SK-N-SH (cell line): ENCODE data around the gene NEUROD6. TPM values are rescaled to one million over a fixed set of nuclear protein-coding genes. Genes with fewer than 3 reads are reported as not detected.

Source experiments
- CTCF ChIA-PET: fragments of 300-600, 350-600 bp; formaldehyde crosslinking; extraction: SDS; loops from one replicate; lab custom pipeline; 2021; lab: Yijun Ruan, JAX
- POLR2A ChIA-PET: fragments of 350-600 bp; sonication (Branson Sonifier 250); formaldehyde crosslinking; extraction: SDS; loops from one replicate; lab custom pipeline; 2020; ENCODE audit warnings: antibody characterized with exemption, inconsistent platforms; lab: Yijun Ruan, JAX
- DNase-seq: peaks from one replicate; pipeline ENCODE4 v3.0.0; 2012
- H2AFZ ChIP-seq: fragments of 200-600 bp; sonication (generic); 2 replicates; pipeline ENCODE4 v1.8.1; 2016; ENCODE audit warnings: antibody characterized with exemption, mild to moderate bottlenecking, low read depth
- H3F3A ChIP-seq: fragments of 200-600 bp; sonication (generic); replicated peaks from 2 replicates; pipeline ENCODE3; 2016; ENCODE audit warnings: antibody characterized with exemption, mild to moderate bottlenecking; ENCODE audit not compliant: insufficient read depth
- H3K27ac ChIP-seq, 2 experiments: fragments of 200-500 bp in 1 of 2; fragments of 200-600 bp in 1 of 2; sonication (Bioruptor generic) in 1 of 2; sonication (generic), shearing (Covaris generic) in 1 of 2; 2 replicates each; pipeline versions ENCODE4 v1.5.1 to v1.6.1; 2014 to 2016; ENCODE audit warnings: low read depth in 2 of 2, inconsistent platforms in 1 of 2, low read length in 1 of 2, mild to moderate bottlenecking in 1 of 2, mixed read lengths in 1 of 2
- H3K27me3 ChIP-seq: fragments of 200-600 bp; sonication (generic), shearing (Covaris generic); 2 replicates; pipeline ENCODE4 v1.6.1; 2016; ENCODE audit warnings: mixed run types; ENCODE audit not compliant: insufficient read depth
- H3K36me3 ChIP-seq, 2 experiments: fragments of 200-500 bp in 1 of 2; fragments of 200-600 bp in 1 of 2; sonication (Bioruptor generic) in 1 of 2; sonication (generic) in 1 of 2; replicated peaks in 1 of 2; 2 replicates each; pipeline versions ENCODE3 to v1.5.1; 2014 to 2016; ENCODE audit warnings: low read length in 1 of 2, mild to moderate bottlenecking in 1 of 2; ENCODE audit not compliant: insufficient read depth in 2 of 2, control insufficient read depth in 1 of 2
- H3K4me1 ChIP-seq, 2 experiments: fragments of 200-500 bp in 1 of 2; fragments of 200-600 bp in 1 of 2; sonication (Bioruptor generic) in 1 of 2; sonication (generic), shearing (Covaris generic) in 1 of 2; 2 replicates each; pipeline versions ENCODE4 v1.5.1 to v1.6.1; 2014 to 2016; ENCODE audit warnings: low read depth in 1 of 2, low read length in 1 of 2, mixed run types in 1 of 2; ENCODE audit not compliant: insufficient read depth in 2 of 2, control insufficient read depth in 1 of 2
- H3K4me2 ChIP-seq: fragments of 200-600 bp; sonication (generic), shearing (Covaris generic); 2 replicates; pipeline ENCODE4 v1.6.1; 2017; ENCODE audit warnings: mixed run types
- H3K4me3 ChIP-seq, 2 experiments: fragments of 200-500 bp in 1 of 2; fragments of 200-600 bp in 1 of 2; sonication (Bioruptor generic) in 1 of 2; sonication (generic), shearing (Covaris generic) in 1 of 2; 2 replicates each; pipeline versions ENCODE4 v1.5.1 to v1.8.1; 2014 to 2016; ENCODE audit warnings: low read depth in 2 of 2, inconsistent platforms in 1 of 2, low read length in 1 of 2, mild to moderate bottlenecking in 1 of 2, mixed read lengths in 1 of 2, moderate library complexity in 1 of 2
- H3K79me2 ChIP-seq: fragments of 200-600 bp; sonication (generic); 2 replicates; pipeline ENCODE4 v1.8.1; 2017; ENCODE audit warnings: mild to moderate bottlenecking; ENCODE audit not compliant: insufficient read depth
- H3K9ac ChIP-seq: fragments of 200-600 bp; sonication (generic); 2 replicates; pipeline ENCODE4 v1.6.1; 2017; ENCODE audit warnings: mixed run types
- H3K9me2 ChIP-seq: fragments of 200-600 bp; sonication (generic); 2 replicates; pipeline ENCODE4 v1.6.1; 2017; ENCODE audit warnings: mixed run types
- H3K9me3 ChIP-seq: fragments of 200-600 bp; sonication (generic); 2 replicates; pipeline ENCODE4 v1.6.1; 2017; ENCODE audit warnings: mixed run types, mild to moderate bottlenecking, moderate library complexity
- H4K20me1 ChIP-seq: fragments of 200-600 bp; sonication (generic); 2 replicates; pipeline ENCODE4 v1.6.1; 2017; ENCODE audit warnings: mild to moderate bottlenecking, mixed run types; ENCODE audit not compliant: insufficient read depth
- EZH2phosphoT487 ChIP-seq: fragments of 200-600 bp; sonication (generic); IDR thresholded peaks from 2 replicates; pipeline ENCODE4 v1.6.1; 2017; ENCODE audit warnings: low read depth, mixed run types, mild to moderate bottlenecking, antibody characterized with exemption, moderate library complexity, borderline replicate concordance
- FOXJ3 ChIP-seq: sonication (generic); formaldehyde crosslinking; IDR thresholded peaks from 2 replicates; pipeline ENCODE4 v1.5.1; 2020; ENCODE audit warnings: mild to moderate bottlenecking, missing genetic modification reagents
- GATA2 ChIP-seq: sonication (generic); formaldehyde crosslinking; IDR thresholded peaks from 2 replicates; pipeline ENCODE4 v1.5.0; 2020; ENCODE audit warnings: mild to moderate bottlenecking, missing genetic modification reagents
- IRF3 ChIP-seq: fragments of 150-350 bp; IDR thresholded peaks from 2 replicates; pipeline ENCODE4 v1.6.1; 2016; ENCODE audit warnings: mild to moderate bottlenecking, low read depth, low read length
- MXI1 ChIP-seq: IDR thresholded peaks from 2 replicates; pipeline ENCODE4 v1.6.1; 2012; ENCODE audit warnings: mild to moderate bottlenecking, low read depth, low read length, improper control_type of control experiment
- RCOR1 ChIP-seq: fragments of 150-350 bp; IDR thresholded peaks from 2 replicates; pipeline ENCODE4 v1.6.1; 2017; ENCODE audit warnings: antibody characterized with exemption, low read length
- RXRA ChIP-seq: IDR thresholded peaks from 2 replicates; pipeline ENCODE4 v1.4.0; 2012; ENCODE audit warnings: low read depth, mild to moderate bottlenecking, borderline replicate concordance
- TAF1 ChIP-seq: IDR thresholded peaks from 2 replicates; pipeline ENCODE4 v1.6.1; 2012; ENCODE audit warnings: low read depth, mild to moderate bottlenecking, low read length, moderate library complexity, borderline replicate concordance
- USF1 ChIP-seq: IDR thresholded peaks from 2 replicates; pipeline ENCODE4 v1.4.0; 2012; ENCODE audit warnings: low read depth, borderline replicate concordance
- USF2 ChIP-seq: fragments of 150-350 bp; IDR thresholded peaks from 2 replicates; pipeline ENCODE4 v1.6.1; 2017; ENCODE audit warnings: antibody characterized with exemption, low read length, low read depth, borderline replicate concordance
- WGBS: methylation state at CpG from one replicate; pipeline ENCODE4 v1.1.6; 2017; ENCODE audit warnings: low lambda C conversion rate; 5-methylcytosine and 5-hydroxymethylcytosine counted together
- polyA plus RNA-seq, 3 experiments: library from polyadenylated mRNA; depleted of rRNA; stranded (reverse); fragments of >200 nt; gene quantifications; 2 replicates each; pipeline ENCODE4 v1.2.3, GENCODE V29; 2012

NEUROD6 gene
- polyA plus RNA-seq, 1 of the 3 experiments (the other 2 are of a cell fraction), result not detected

GRCh38 chr7:31336202-31337001 lies 4.1 kb downstream of the NEUROD6 start:
- WGBS, result 13% methylated on average over 20 of the region's 71 CpGs
- Histone ChIP-seq H3K9ac (no peak overlapping the region), H4K20me1 (no peaks in the 10 kb centered on the region), H3K79me2 (no peaks in the 10 kb centered on the region), H2AFZ (no peak overlapping the region), H3F3A (no peaks in the 10 kb centered on the region), H3K36me3 (no peaks in the 10 kb centered on the region), H3K4me3 (no peak overlapping the region), H3K27me3 (peaks cover 51% of the 10 kb centered on the region)
- POLR2A ChIA-PET, result no interaction called here
- DNase-seq, result peak; percentile 41
- no peak for TF ChIP-seq RXRA
- TF ChIP-seq, all 33 proteins: peak for 0
- Histone ChIP-seq H3K4me2 (no peak overlapping the region), H3K4me1 (no peaks in the 10 kb centered on the region), H3K9me3 (no peaks in the 10 kb centered on the region), H3K9me2 (no peaks in the 10 kb centered on the region), H3K27ac (no peak overlapping the region)
- CTCF ChIA-PET, result interaction anchor here (0.9 to 1.7 kb wide), 2 partner anchors 14 to 37 kb away, joined by 3 to 4 read pairs; no protein-coding TSS in a partner anchor

GRCh38 chr7:31335884-31336201 lies 4.7 kb downstream of the NEUROD6 start:
- Histone ChIP-seq H3K4me1 (no peaks in the 10 kb centered on the region), H2AFZ (no peak overlapping the region), H4K20me1 (no peaks in the 10 kb centered on the region), H3K36me3 (no peaks in the 10 kb centered on the region), H3K27ac (no peak overlapping the region), H3K9me2 (no peaks in the 10 kb centered on the region), H3K9ac (no peak overlapping the region), H3K4me3 (no peak overlapping the region), H3K4me2 (no peak overlapping the region), H3K79me2 (no peaks in the 10 kb centered on the region), H3K27me3 (peaks cover 51% of the 10 kb centered on the region), H3K9me3 (no peaks in the 10 kb centered on the region), H3F3A (no peaks in the 10 kb centered on the region)
- CTCF ChIA-PET, result interaction anchor here (0.9 to 1.7 kb wide), 2 partner anchors 14 to 38 kb away, joined by 3 to 4 read pairs; no protein-coding TSS in a partner anchor
- TF ChIP-seq FOXJ3 (CRISPR knock-in tag), result no peak
- TF ChIP-seq USF1, result no peak
- no peak for TF ChIP-seq GATA2 (CRISPR knock-in tag)
- TF ChIP-seq MXI1, result no peak
- TF ChIP-seq USF2, result no peak
- no peak for TF ChIP-seq RCOR1
- TF ChIP-seq IRF3, result no peak
- no peak for TF ChIP-seq TAF1
- TF ChIP-seq EZH2phosphoT487, result no peak
- POLR2A ChIA-PET, result no interaction called here
- 8% methylated on average over 12 of the region's 12 CpGs for WGBS
- no peak for DNase-seq
